ENCODE data around the gene C2orf66.

DNA sequence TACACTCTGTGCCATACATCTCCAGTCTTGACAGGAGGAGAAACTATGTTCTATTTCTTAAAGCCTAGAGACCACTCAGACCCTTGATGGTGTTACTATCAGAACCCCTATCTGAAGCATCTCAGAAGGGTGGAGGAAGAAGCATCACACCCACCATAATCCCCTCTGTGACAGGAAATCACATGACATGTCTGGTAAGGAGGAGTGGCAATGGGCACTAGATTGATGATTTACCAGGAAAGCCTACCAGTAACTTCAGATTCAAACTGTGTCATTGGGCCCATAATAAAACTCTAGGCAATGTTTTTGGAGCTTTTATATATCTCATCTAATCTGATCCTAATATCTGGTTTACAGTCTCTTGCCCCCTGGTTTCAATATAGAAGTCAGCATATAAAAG lies 37.1 kb upstream of the C2orf66 start:
- TF ChIP-seq, protein P1, sequence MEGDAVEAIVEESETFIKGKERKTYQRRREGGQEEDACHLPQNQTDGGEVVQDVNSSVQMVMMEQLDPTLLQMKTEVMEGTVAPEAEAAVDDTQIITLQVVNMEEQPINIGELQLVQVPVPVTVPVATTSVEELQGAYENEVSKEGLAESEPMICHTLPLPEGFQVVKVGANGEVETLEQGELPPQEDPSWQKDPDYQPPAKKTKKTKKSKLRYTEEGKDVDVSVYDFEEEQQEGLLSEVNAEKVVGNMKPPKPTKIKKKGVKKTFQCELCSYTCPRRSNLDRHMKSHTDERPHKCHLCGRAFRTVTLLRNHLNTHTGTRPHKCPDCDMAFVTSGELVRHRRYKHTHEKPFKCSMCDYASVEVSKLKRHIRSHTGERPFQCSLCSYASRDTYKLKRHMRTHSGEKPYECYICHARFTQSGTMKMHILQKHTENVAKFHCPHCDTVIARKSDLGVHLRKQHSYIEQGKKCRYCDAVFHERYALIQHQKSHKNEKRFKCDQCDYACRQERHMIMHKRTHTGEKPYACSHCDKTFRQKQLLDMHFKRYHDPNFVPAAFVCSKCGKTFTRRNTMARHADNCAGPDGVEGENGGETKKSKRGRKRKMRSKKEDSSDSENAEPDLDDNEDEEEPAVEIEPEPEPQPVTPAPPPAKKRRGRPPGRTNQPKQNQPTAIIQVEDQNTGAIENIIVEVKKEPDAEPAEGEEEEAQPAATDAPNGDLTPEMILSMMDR (IDR thresholded peaks at IDR 0.05) = no peak
- TF ChIP-seq POLR2A (IDR thresholded peaks at IDR 0.05) = no peak

Measured in body of pancreas (tissue), 4 donors.